A549 (cell line): Measurements from ENCODE around the gene ATP13A2. TPM values are rescaled to one million over a fixed set of nuclear protein-coding genes. Genes with fewer than 3 reads are reported as not detected.

Experiments
- ATAC-seq, 2 experiments: fragments of 200-7000 bp in 1 of 2; fragments of >200 bp in 1 of 2; cut with Nextera tagmentation in 1 of 2; cut with Tn5 transposase in 1 of 2; 3 replicates each; pipeline versions ENCODE4 v1.8.0 to v1.9.1; 2018 to 2020; ENCODE audit warnings: mild to moderate bottlenecking in 1 of 2, moderate library complexity in 1 of 2
- CTCF ChIA-PET: fragments of 300-600 bp; sonication (Branson Sonifier 250); formaldehyde crosslinking; extraction: SDS; loops from one replicate; lab custom pipeline; 2021; ENCODE audit warnings: antibody characterized with exemption, inconsistent platforms; lab: Yijun Ruan, JAX
- POLR2A ChIA-PET: fragments of 350-600 bp; formaldehyde crosslinking; extraction: SDS; loops from one replicate; lab custom pipeline; 2021; ENCODE audit warnings: antibody characterized with exemption, inconsistent platforms; lab: Yijun Ruan, JAX
- DNase-seq, 2 experiments: peaks; one replicate each; pipeline versions ENCODE4 v3.0.0 to v3.0.0-alpha.2; 2011 to 2016; ENCODE audit warnings: low read depth in 1 of 2, low spot score in 1 of 2
- FAIRE-seq: peaks from 2 replicates; lab custom pipeline; 2011; peaks lifted over from hg19 to GRCh38; lab: Jason Lieb, UNC
- H3K27ac ChIP-seq, 2 experiments: fragments of >200 bp; sonication (Bioruptor Twin); formaldehyde crosslinking; 3 replicates each; pipeline ENCODE4 v1.5.1; 2016 to 2017
- H3K4me1 ChIP-seq: fragments of >200 bp; sonication (Bioruptor Twin); formaldehyde crosslinking; 3 replicates; pipeline ENCODE4 v1.6.1; 2016
- H3K4me2 ChIP-seq: fragments of >200 bp; sonication (Bioruptor Twin); formaldehyde crosslinking; 3 replicates; pipeline ENCODE4 v1.6.1; 2016
- H3K4me3 ChIP-seq: fragments of >200 bp; sonication (Bioruptor Twin); formaldehyde crosslinking; 3 replicates; pipeline ENCODE4 v1.5.1; 2016
- H3K9me3 ChIP-seq: fragments of >200 bp; sonication (Bioruptor Twin); formaldehyde crosslinking; 3 replicates; pipeline ENCODE4 v1.6.1; 2016
- CTCF ChIP-seq: fragments of >200 bp; sonication (Bioruptor Twin); formaldehyde crosslinking; IDR thresholded peaks from 3 replicates; pipeline ENCODE4 v1.5.1; 2016
- EHF ChIP-seq: fragments of 250-450 bp; sonication (Bioruptor Pico); IDR thresholded peaks from 2 replicates; pipeline ENCODE4 v1.5.0; 2020; ENCODE audit warnings: mild to moderate bottlenecking
- EHMT2 ChIP-seq: fragments of 200-600 bp; sonication (generic); IDR thresholded peaks from 2 replicates; pipeline ENCODE4 v1.6.1; 2016; ENCODE audit warnings: antibody characterized with exemption, low read depth, mild to moderate bottlenecking, moderate library complexity
- FOSB ChIP-seq: fragments of 250-450 bp; sonication (Bioruptor Pico); IDR thresholded peaks from 2 replicates; pipeline ENCODE4 v1.5.0; 2020; ENCODE audit warnings: mild to moderate bottlenecking, moderate library complexity
- GATA3 ChIP-seq: IDR thresholded peaks from 2 replicates; pipeline ENCODE4 v1.6.1; 2012; ENCODE audit warnings: borderline replicate concordance
- HMGXB4 ChIP-seq: fragments of 250-450 bp; sonication (Bioruptor Pico); IDR thresholded peaks from 2 replicates; pipeline ENCODE4 v1.5.0; 2021; ENCODE audit warnings: mild to moderate bottlenecking, moderate library complexity, borderline replicate concordance
- HOXB13 ChIP-seq: fragments of 250-450 bp; sonication (Bioruptor Pico); IDR thresholded peaks from 2 replicates; pipeline ENCODE4 v1.5.0; 2020; ENCODE audit warnings: low read depth, mild to moderate bottlenecking, moderate library complexity
- JUNB ChIP-seq: fragments of >200 bp; sonication (Bioruptor Twin); formaldehyde crosslinking; IDR thresholded peaks from 2 replicates; pipeline ENCODE4 v1.6.1; 2016
- MAZ ChIP-seq: fragments of 150-350 bp; IDR thresholded peaks from 2 replicates; pipeline ENCODE4 v1.6.1; 2014; ENCODE audit warnings: antibody characterized with exemption, low read depth, low read length, borderline replicate concordance
- POLR2AphosphoS2 ChIP-seq: conservative IDR thresholded peaks from 2 replicates; pipeline ENCODE4 v1.6.1; 2012; ENCODE audit warnings: low read length, improper control_type of control experiment, inconsistent platforms
- RNF2 ChIP-seq: fragments of 200-600 bp; sonication (generic); IDR thresholded peaks from 2 replicates; pipeline ENCODE4 v1.6.1; 2016; ENCODE audit warnings: low read depth, mild to moderate bottlenecking, antibody characterized with exemption, moderate library complexity, borderline replicate concordance
- TFCP2L1 ChIP-seq: fragments of 250-450 bp; sonication (Bioruptor Pico); IDR thresholded peaks from 2 replicates; pipeline ENCODE4 v1.5.0; 2021; ENCODE audit warnings: mild to moderate bottlenecking
- ZFP36 ChIP-seq: fragments of 450-650 bp; IDR thresholded peaks from 2 replicates; pipeline ENCODE4 v1.6.1; 2014; ENCODE audit warnings: borderline replicate concordance; ENCODE audit not compliant: partially characterized antibody
- ZNF302 ChIP-seq: fragments of 250-450 bp; sonication (Bioruptor Pico); IDR thresholded peaks from 2 replicates; pipeline ENCODE4 v1.9.0; 2021; ENCODE audit warnings: inconsistent platforms, mild to moderate bottlenecking, moderate library complexity
- ZSCAN20 ChIP-seq: fragments of 250-450 bp; sonication (Bioruptor Pico); IDR thresholded peaks from 2 replicates; pipeline ENCODE4 v1.8.0; 2022; ENCODE audit warnings: mild to moderate bottlenecking, moderate library complexity
- WGBS: methylation state at CpG from one replicate; pipeline ENCODE4 v1.1.6; 2017; ENCODE audit errors: missing lambda C conversion rate; 5-methylcytosine and 5-hydroxymethylcytosine counted together
- polyA plus RNA-seq, 4 experiments: library from polyadenylated mRNA; depleted of rRNA in 3 of 4; stranded (reverse); fragments of >200 nt; fragmentation: RNase III in 1 of 4; extraction: RNeasy Plus Mini Kit Qiagen cat#74134 plus additional on column Dnase treatment in 1 of 4; gene quantifications; 2 replicates in 3 of 4; 3 replicates in 1 of 4; pipeline ENCODE4 v1.2.3, GENCODE V29; 2011 to 2017
- TF ChIP-seq, protein P1 (sequence below): fragments of 450-650 bp; IDR thresholded peaks from 2 replicates; pipeline ENCODE4 v1.6.1; 2014; ENCODE audit warnings: antibody characterized with exemption

ATP13A2 gene
- polyA plus RNA-seq, 2 of the 4 experiments (the other 2 are of a cell fraction) = 7.9 to 23.1 TPM

- TF ChIP-seq FOSB (CRISPR knock-in tag) = no peak
- TF ChIP-seq HMGXB4 (CRISPR knock-in tag) = no peak
- no peak for TF ChIP-seq GATA3
- TF ChIP-seq ZSCAN20 (CRISPR knock-in tag) = no peak
- no peak for TF ChIP-seq RNF2
- no peak for TF ChIP-seq TFCP2L1
- TF ChIP-seq, protein P1, sequence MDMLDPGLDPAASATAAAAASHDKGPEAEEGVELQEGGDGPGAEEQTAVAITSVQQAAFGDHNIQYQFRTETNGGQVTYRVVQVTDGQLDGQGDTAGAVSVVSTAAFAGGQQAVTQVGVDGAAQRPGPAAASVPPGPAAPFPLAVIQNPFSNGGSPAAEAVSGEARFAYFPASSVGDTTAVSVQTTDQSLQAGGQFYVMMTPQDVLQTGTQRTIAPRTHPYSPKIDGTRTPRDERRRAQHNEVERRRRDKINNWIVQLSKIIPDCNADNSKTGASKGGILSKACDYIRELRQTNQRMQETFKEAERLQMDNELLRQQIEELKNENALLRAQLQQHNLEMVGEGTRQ = no peak
- TF ChIP-seq JUNB = no peak
- no peak for TF ChIP-seq HOXB13 (CRISPR knock-in tag)
- TF ChIP-seq CTCF = no peak
- TF ChIP-seq ZNF302 = no peak
- TF ChIP-seq MAZ = no peak
- no peak for TF ChIP-seq ZFP36
- TF ChIP-seq EHMT2 = no peak
- Histone ChIP-seq H3K4me3 (no peak overlapping the region), H3K4me2 (no peak overlapping the region), H3K9me3 (no peaks in the 10 kb centered on the region), H3K4me1 (no peaks in the 10 kb centered on the region), H3K27ac (0 out of 6 replicates have a peak overlapping the region, but pooled peaks of 1 of the 2 experiments have one; percentile 26)
- 100% methylated on average over 2 of the region's 4 CpGs for WGBS
- FAIRE-seq = no peak
- DNase-seq = no peak
- peak in 1 of 2 experiments; percentile 8; a peak in 3 of 6 replicates for ATAC-seq
- ChIA-PET POLR2A (no interaction called here), CTCF (interaction anchor here (0.6 to 1.5 kb wide), 5 partner anchors 11 to 68 kb away, joined by 3 to 4 read pairs (median 4); no protein-coding TSS in a partner anchor)
Measured at GRCh38 chr1:16978139-16978538, 33.6 kb downstream of the ATP13A2 start.

GRCh38 chr1:16977377-16977776, 34.4 kb downstream of the ATP13A2 start:
- WGBS = 95% methylated on average over 5 of the region's 5 CpGs
- TF ChIP-seq POLR2AphosphoS2 = no peak
- TF ChIP-seq, protein P1 = no peak
- H3K4me2 ChIP-seq = no peak overlapping the region
- ATAC-seq (0 out of 6 replicates have a peak, but pooled peaks of 1 of the 2 experiments have one; percentile 8), DNase-seq (no peak), FAIRE-seq (no peak)
- no peak overlapping the region for H3K4me3 ChIP-seq
- H3K27ac ChIP-seq = no peak overlapping the region
- POLR2A ChIA-PET = no interaction called here
- no peaks in the 10 kb centered on the region for H3K4me1 ChIP-seq
- CTCF ChIA-PET = interaction anchor here (1.5 kb wide), 1 partner anchor 16 kb away, joined by 4 read pairs; no protein-coding TSS in a partner anchor
- H3K9me3 ChIP-seq = no peaks in the 10 kb centered on the region

DNA sequence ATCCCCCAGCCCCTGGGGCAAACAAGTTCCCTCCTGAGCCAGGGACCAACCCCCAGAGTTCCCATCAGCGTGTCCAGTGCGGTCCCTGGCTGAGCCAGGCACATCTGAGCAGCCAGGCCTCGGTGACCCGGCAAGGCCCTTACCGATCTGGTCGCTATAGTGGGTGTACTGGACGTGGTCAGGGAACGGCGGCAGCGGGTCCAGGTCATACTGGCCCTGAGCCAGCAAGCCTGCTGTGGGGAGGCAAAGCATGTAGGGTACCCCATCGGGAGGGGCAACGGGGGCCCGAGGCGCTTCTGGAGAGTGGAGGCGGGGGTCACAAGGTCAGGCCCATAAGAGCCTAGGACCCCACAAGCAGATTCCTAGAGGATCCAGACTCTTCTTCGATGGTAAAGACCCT, 34.8 kb downstream of the ATP13A2 start:
- H3K4me2 ChIP-seq = no peak overlapping the region
- ChIA-PET POLR2A (no interaction called here), CTCF (interaction anchor here (1.3 to 1.5 kb wide), 2 partner anchors 13 to 16 kb away, joined by 4 to 5 read pairs; no protein-coding TSS in a partner anchor)
- ATAC-seq (no peak), FAIRE-seq (no peak), DNase-seq (no peak)
- WGBS = 86% methylated on average over 10 of the region's 16 CpGs
- H3K4me3 ChIP-seq = no peak overlapping the region
- no peaks in the 10 kb centered on the region for H3K9me3 ChIP-seq
- no peaks in the 10 kb centered on the region for H3K4me1 ChIP-seq
- no peak overlapping the region for H3K27ac ChIP-seq
- no peak for TF ChIP-seq EHF
